GM21576 (cell line): ENCODE results near the gene MX2.
A peak's percentile ranks its signal among the peaks of the same experiment; 100 is the strongest.

Source experiments
- ATAC-seq: cut with Tn5 transposase; IDR thresholded peaks from one replicate; pipeline ENCODE4 v1.9.1; 2021; ENCODE audit warnings: mild to moderate bottlenecking, moderate library complexity; ENCODE audit not compliant: unreplicated experiment

Gene MX2

GRCh38 chr21:41363370-41364270, 1.8 kb downstream of the MX2 start:
- no peak for ATAC-seq

GRCh38 chr21:41364308-41364707, 2.5 kb downstream of the MX2 start:
- no peak for ATAC-seq

GRCh38 chr21:41365377-41366107, 3.7 kb downstream of the MX2 start:
- ATAC-seq, result no peak

GRCh38 chr21:41366522-41367151, 4.8 kb downstream of the MX2 start:
- no peak for ATAC-seq

- ATAC-seq, result no peak
These were observed 5.6 kb downstream of the MX2 start for GRCh38 chr21:41367301-41367944.

GRCh38 chr21:41367945-41368734, 6.3 kb downstream of the MX2 start:
- ATAC-seq, result peak; percentile 67

- ATAC-seq, result no peak
These were observed 6.9 kb downstream of the MX2 start for GRCh38 chr21:41368735-41369104.

- peak; percentile 30 for ATAC-seq
These were observed 7.5 kb downstream of the MX2 start for GRCh38 chr21:41369105-41369919.

- ATAC-seq, result no peak
These were observed 8.4 kb downstream of the MX2 start for GRCh38 chr21:41369920-41370839.

GRCh38 chr21:41370840-41371684, 9.2 kb downstream of the MX2 start:
- ATAC-seq, result no peak

- no peak for ATAC-seq
These were observed 9.8 kb downstream of the MX2 start for GRCh38 chr21:41371685-41372030.

GRCh38 chr21:41373253-41373652, 11.4 kb downstream of the MX2 start:
- no peak for ATAC-seq

GRCh38 chr21:41373763-41374162, 11.9 kb downstream of the MX2 start:
- no peak for ATAC-seq

- ATAC-seq, result no peak
These were observed 12.4 kb downstream of the MX2 start for GRCh38 chr21:41374177-41374712.

- no peak for ATAC-seq
These were observed 13.2 kb downstream of the MX2 start for GRCh38 chr21:41374867-41375533.

GRCh38 chr21:41375875-41376274, 14.0 kb downstream of the MX2 start:
- ATAC-seq, result no peak

GRCh38 chr21:41377715-41378114, 15.9 kb downstream of the MX2 start:
- ATAC-seq, result no peak
